ENCODE results near the gene SHB. TPM values are rescaled to one million over a fixed set of nuclear protein-coding genes. Genes with fewer than 3 reads are reported as not detected.

SHB gene
- total and polyA plus RNA-seq, 2 of the 8 experiments (the other 6 are each of a cell fraction or from before 2014, with no cell fraction given) = 4.1 to 12.6 TPM

- 96% methylated on average over 5 of the region's 5 CpGs; no CpG with 5 or more reads in 1 of the 2 experiments for WGBS, 2 experiments (ENCODE audit: extremely low coverage in 1 of 2, insufficient coverage in 1 of 2, insufficient read length in 1 of 2, insufficient replicate concordance in 2 of 2, low coverage in 1 of 2, low lambda C conversion rate in 2 of 2, missing lambda C conversion rate in 1 of 2)
- no peak overlapping the region for H2AK5ac ChIP-seq (ENCODE audit: low read depth, low read length)
- no peaks in the 10 kb centered on the region for H4K20me1 ChIP-seq (replicated peaks in 1 of 2; ENCODE audit: control insufficient read depth in 1 of 2, insufficient read depth in 2 of 2, low read length in 2 of 2)
- H4K91ac ChIP-seq (replicated peaks; ENCODE audit: insufficient read length, low read length) = no peak overlapping the region
- no peak overlapping the region for H2BK20ac ChIP-seq (ENCODE audit: low read length)
- H3K23ac ChIP-seq (ENCODE audit: insufficient read length) = no peak overlapping the region
- no peak overlapping the region for H4K8ac ChIP-seq (ENCODE audit: extremely low read depth, insufficient read depth, low read length)
- no peak overlapping the region for H2BK15ac ChIP-seq (ENCODE audit: low read length)
- no peak overlapping the region for H3K4me2 ChIP-seq (ENCODE audit: insufficient read depth in 1 of 2, low read depth in 2 of 2, low read length in 2 of 2)
- H3K79me1 ChIP-seq (ENCODE audit: low read depth, low read length) = peaks cover 4% of the 10 kb centered on the region
- H3K9me3 ChIP-seq (ENCODE audit: insufficient read depth in 2 of 2, low read depth in 1 of 2, low read length in 1 of 2) = no peaks in the 10 kb centered on the region
- no peaks in the 10 kb centered on the region for H3K23me2 ChIP-seq (ENCODE audit: low read depth, low read length)
- H3K14ac ChIP-seq (ENCODE audit: insufficient read length) = no peak overlapping the region
- CTCF ChIA-PET (ENCODE audit: partially characterized antibody) = interaction anchor here (1.1 to 1.9 kb wide), 4 partner anchors 8 to 27 kb away, joined by 3 to 6 read pairs (median 4); no protein-coding TSS in a partner anchor
- H3K36me3 ChIP-seq (ENCODE audit: control insufficient read depth in 2 of 4, insufficient read depth in 4 of 4, low read length in 3 of 4) = no peaks in the 10 kb centered on the region
- H3K4me1 ChIP-seq (replicated peaks in 1 of 4; ENCODE audit: control insufficient read depth in 3 of 4, insufficient read depth in 4 of 4, low read length in 3 of 4) = peaks cover 0 to 7% (median 0%) of the 10 kb centered on the region in 4 experiments; a peak in 2 of 7 replicates
- no peak overlapping the region for H2AFZ ChIP-seq (ENCODE audit: low read length)
- H3K4me3 ChIP-seq (ENCODE audit: extremely low read depth in 1 of 4, insufficient read depth in 2 of 4, low read depth in 3 of 4, low read length in 4 of 4) = no peak overlapping the region
- no peak for FAIRE-seq
- no peak overlapping the region for H4K5ac ChIP-seq (ENCODE audit: insufficient read length, low read depth, low read length)
- no peak overlapping the region for H2BK5ac ChIP-seq (ENCODE audit: low read depth, low read length)
- H2BK12ac ChIP-seq (ENCODE audit: low read depth, low read length) = no peak overlapping the region
- TF ChIP-seq CBX5 (IDR thresholded peaks at IDR 0.05; ENCODE audit: low read depth, low read length) (no peak), ZNF274 (IDR thresholded peaks at IDR 0.05; ENCODE audit: borderline replicate concordance, extremely low read depth, low read length) (no peak), KDM5A (IDR thresholded peaks at IDR 0.05; ENCODE audit: low read length) (no peak), HDAC2 (IDR thresholded peaks at IDR 0.05; ENCODE audit: borderline replicate concordance in 1 of 2, low read depth in 2 of 2, low read length in 2 of 2) (no peak), BACH1 (IDR thresholded peaks at IDR 0.05; ENCODE audit: low read length) (no peak), CHD1 (IDR thresholded peaks at IDR 0.05; ENCODE audit: low read depth, low read length) (no peak), SAP30 (IDR thresholded peaks at IDR 0.05; ENCODE audit: insufficient read depth, insufficient replicate concordance, low read length) (no peak), SP2 (IDR thresholded peaks at IDR 0.05; ENCODE audit: low read length) (no peak), POLR2AphosphoS5 (IDR thresholded peaks at IDR 0.05; ENCODE audit: low read depth, low read length) (no peak), CBX8 (IDR thresholded peaks at IDR 0.05; ENCODE audit: borderline replicate concordance, low read depth, low read length) (no peak), PHF8 (conservative IDR thresholded peaks at IDR 0.05; ENCODE audit: low read depth, low read length) (no peak), TBP (IDR thresholded peaks at IDR 0.05; ENCODE audit: low read depth, low read length) (no peak), NANOG (IDR thresholded peaks at IDR 0.05; ENCODE audit: insufficient read depth, low read depth, low read length, poor library complexity, severe bottlenecking) (no peak)
- POLR2A ChIA-PET (ENCODE audit: partially characterized antibody) = no interaction called here
- DNase-seq (ENCODE audit: low read depth in 1 of 2, low spot score in 2 of 2) = no peak
- H3K18ac ChIP-seq (ENCODE audit: extremely low read depth, low read length) = no peak overlapping the region
- no peak overlapping the region for H3K4ac ChIP-seq (replicated peaks; ENCODE audit: insufficient read length, low read depth, low read length)
- H3K27ac ChIP-seq (ENCODE audit: low read depth, low read length) = no peak overlapping the region
- no peak overlapping the region for H2BK120ac ChIP-seq (replicated peaks; ENCODE audit: low read depth, low read length)
- H3K9ac ChIP-seq (replicated peaks in 1 of 4; ENCODE audit: extremely low read depth in 1 of 4, low read depth in 3 of 4, low read length in 3 of 4) = no peak overlapping the region
- H3K27me3 ChIP-seq (replicated peaks in 1 of 4; ENCODE audit: control insufficient read depth in 3 of 4, extremely low read depth in 1 of 4, insufficient read depth in 3 of 4, low read length in 3 of 4) = no peaks in the 10 kb centered on the region
- H3K79me2 ChIP-seq (ENCODE audit: control insufficient read depth in 1 of 2, insufficient read depth in 2 of 2, low read length in 2 of 2) = no peaks in the 10 kb centered on the region
- H3K56ac ChIP-seq (replicated peaks; ENCODE audit: insufficient read length, low read depth, low read length) = no peak overlapping the region
Measured at GRCh38 chr9:37984278-37984671, 84.8 kb downstream of the SHB start.
